Esophagus squamous epithelium (tissue), 5 donors: ENCODE measurements around the gene ALS2. TPM values are rescaled to one million over a fixed set of nuclear protein-coding genes. Genes with fewer than 3 reads are reported as not detected.
"Not testable (repeated sequence)": the region's sequence is repeated elsewhere in the genome, so short reads cannot be mapped to it uniquely, and the experiment has no call there.

Experiments
- DNase-seq: peaks from one replicate; lab custom pipeline; 2025; lab: John Stamatoyannopoulos, UW
- H3K27ac ChIP-seq, 4 donors: fragments of 200-600 bp; sonication (generic); one replicate each; pipeline ENCODE4 v1.5.1; 2016 to 2019; ENCODE audit warnings: mild to moderate bottlenecking in 1 of 4
- H3K27me3 ChIP-seq, 4 donors: fragments of 200-600 bp; sonication (generic); 1 replicate in 3 of 4; 2 replicates in 1 of 4; pipeline versions ENCODE4 v1.5.1 to v1.6.0; 2017 to 2021; ENCODE audit warnings: antibody characterized with exemption in 1 of 4
- H3K36me3 ChIP-seq, 3 donors: fragments of 200-600 bp; sonication (generic); one replicate each; pipeline ENCODE4 v1.5.1; 2016 to 2019
- H3K4me1 ChIP-seq, 3 donors: fragments of 200-600 bp; sonication (generic); one replicate each; pipeline ENCODE4 v1.5.1; 2017 to 2019
- H3K4me3 ChIP-seq, 4 donors: fragments of 200-600 bp; sonication (generic); 1 replicate in 3 of 4; 2 replicates in 1 of 4; pipeline ENCODE4 v1.5.1; 2016 to 2019; ENCODE audit warnings: mild to moderate bottlenecking in 2 of 4, moderate library complexity in 1 of 4
- H3K9me3 ChIP-seq, 3 donors: fragments of 200-600 bp; sonication (generic); one replicate each; pipeline ENCODE4 v1.5.1; 2016 to 2019
- CTCF ChIP-seq, 6 experiments: fragments of 450-650 bp in 4 of 6; fragments of 200-600 bp in 2 of 6; sonication (generic) in 2 of 6; IDR thresholded peaks; one replicate each; pipeline ENCODE4 v1.5.1; 2016 to 2019; ENCODE audit warnings: antibody characterized with exemption in 6 of 6, mild to moderate bottlenecking in 4 of 6, moderate library complexity in 4 of 6
- POLR2A ChIP-seq, 4 donors: fragments of 450-650 bp; IDR thresholded peaks; one replicate each; pipeline ENCODE4 v1.6.1; 2017; ENCODE audit warnings: antibody characterized with exemption in 4 of 4, mild to moderate bottlenecking in 4 of 4, moderate library complexity in 3 of 4
- WGBS, 2 donors: methylation state at CpG; one replicate each; pipeline ENCODE4 v1.1.5; 2018; 5-methylcytosine and 5-hydroxymethylcytosine counted together
- intact Hi-C: fragments of 100-400 bp; cut with DNase I; formaldehyde crosslinking; loops from one replicate; pipeline ENCODE4 v1.15.0; 2022
- total RNA-seq, 4 donors: library from RNA; depleted of rRNA; stranded (reverse); fragments of >200 nt; gene quantifications; one replicate each; pipeline ENCODE4 v1.1.0, GENCODE V29; 2016
- donor health status: DM: yes; HTN: yes; CAD: no.

Gene ALS2
- total RNA-seq, 4 donors from 2014 or later, result 7.0 to 15.1 (median 8.5) TPM

DNA sequence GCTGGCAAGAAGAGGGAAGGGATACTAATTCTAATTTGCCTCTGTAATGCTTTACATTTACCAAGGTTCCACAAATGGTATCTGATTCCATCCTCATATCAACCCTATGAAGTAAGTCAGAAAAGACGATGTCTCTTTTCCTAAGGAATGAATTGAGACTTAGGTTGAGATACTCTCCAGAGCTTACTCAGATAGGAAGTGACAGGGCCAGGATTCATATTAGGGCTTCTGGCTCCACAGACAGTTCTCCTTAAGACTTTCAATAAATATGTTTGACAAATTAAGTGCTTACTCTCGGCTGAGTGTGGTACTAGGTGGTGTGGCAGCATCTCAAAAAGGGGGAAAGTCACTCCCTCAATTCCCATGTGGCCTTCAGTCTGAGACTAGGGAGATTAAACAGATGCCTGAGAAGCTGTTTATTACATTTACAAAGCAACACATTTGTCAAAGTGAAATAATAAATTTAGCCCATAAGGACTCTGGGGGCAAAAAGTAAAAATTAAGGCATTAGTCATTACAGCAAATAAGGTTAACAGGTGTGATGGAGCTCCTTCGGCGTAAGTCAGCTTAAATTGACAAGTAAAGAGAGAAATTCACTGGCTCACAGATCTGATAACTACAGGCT is 39.8 kb upstream of the ALS2 start:
- no peaks in the 10 kb centered on the region for H3K36me3 ChIP-seq
- no peak overlapping the region for H3K4me3 ChIP-seq
- no peaks in the 10 kb centered on the region for H3K27me3 ChIP-seq
- DNase-seq, result no peak
- TF ChIP-seq POLR2A (IDR thresholded peaks at IDR 0.05) (no peak), CTCF (IDR thresholded peaks at IDR 0.05) (no peak)
- 77 to 78% methylated on average over 4 of the region's 4 CpGs for WGBS, 2 donors
- no peak overlapping the region for H3K27ac ChIP-seq
- intact Hi-C loops, result no loop called here
- no peaks in the 10 kb centered on the region for H3K4me1 ChIP-seq
- H3K9me3 ChIP-seq, result no peaks in the 10 kb centered on the region

- WGBS, 2 donors, result 55 to 75% methylated on average over 5 of the region's 5 CpGs
- intact Hi-C loops, result no loop called here
- Histone ChIP-seq H3K4me1 (no peaks in the 10 kb centered on the region), H3K9me3 (no peaks in the 10 kb centered on the region), H3K27ac (no peak overlapping the region), H3K4me3 (no peak overlapping the region), H3K36me3 (no peaks in the 10 kb centered on the region), H3K27me3 (no peaks in the 10 kb centered on the region)
- TF ChIP-seq CTCF (IDR thresholded peaks at IDR 0.05) (no peak), POLR2A (IDR thresholded peaks at IDR 0.05) (no peak)
- DNase-seq, result no peak
Measured at GRCh38 chr2:201816657-201817575, 36.2 kb upstream of the ALS2 start.

GRCh38 chr2:201813996-201814760 is 33.4 kb upstream of the ALS2 start:
- no peak overlapping the region for H3K27ac ChIP-seq
- DNase-seq, result no peak
- intact Hi-C loops, result no loop called here
- TF ChIP-seq POLR2A (IDR thresholded peaks at IDR 0.05) (no peak), CTCF (IDR thresholded peaks at IDR 0.05) (no peak)
- no peak overlapping the region for H3K4me3 ChIP-seq
- no peaks in the 10 kb centered on the region for H3K4me1 ChIP-seq
- H3K36me3 ChIP-seq, result no peaks in the 10 kb centered on the region
- H3K9me3 ChIP-seq, result no peaks in the 10 kb centered on the region
- 64 to 69% methylated on average over 9 of the region's 9 CpGs for WGBS, 2 donors
- no peaks in the 10 kb centered on the region for H3K27me3 ChIP-seq

- intact Hi-C loops, H3K27ac ChIP-seq, H3K36me3 ChIP-seq, H3K9me3 ChIP-seq, H3K4me1 ChIP-seq, H3K27me3 ChIP-seq, DNase-seq, H3K4me3 ChIP-seq: not testable (repeated sequence)
- WGBS, 2 donors, result 95 to 96% methylated on average over 6 to 7 of the region's 7 CpGs
Measured at GRCh38 chr2:201810604-201811003, 29.9 kb upstream of the ALS2 start.

GRCh38 chr2:201809633-201810032 is 28.9 kb upstream of the ALS2 start:
- H3K4me3 ChIP-seq, result no peak overlapping the region
- TF ChIP-seq POLR2A (IDR thresholded peaks at IDR 0.05), result no peak
- no peak for TF ChIP-seq CTCF (IDR thresholded peaks at IDR 0.05)
- no peak overlapping the region for H3K27ac ChIP-seq
- H3K4me1 ChIP-seq, result no peaks in the 10 kb centered on the region
- no peaks in the 10 kb centered on the region for H3K9me3 ChIP-seq
- WGBS, 2 donors, result 77 to 82% methylated on average over 3 of the region's 4 CpGs
- peaks cover 0 to 7% (median 0%) of the 10 kb centered on the region in 4 donors for H3K27me3 ChIP-seq
- H3K36me3 ChIP-seq, result no peaks in the 10 kb centered on the region
- intact Hi-C loops, result no loop called here
- DNase-seq, result no peak
